K562 (cell line): ENCODE results near the gene PDZRN3. TPM values are rescaled to one million over a fixed set of nuclear protein-coding genes. Genes with fewer than 3 reads are reported as not detected.

Experiments used
- ATAC-seq: fragments of 200-7000 bp; cut with Tn5 transposase; 3 replicates; pipeline ENCODE4 v1.9.1; 2020; ENCODE audit warnings: moderate library complexity
- BruUV-seq: library from RNA; stranded (reverse); fragments of 400-500 nt; replicated peaks from 2 replicates; lab custom pipeline; 2021; lab: Mats Ljungman, UMichigan
- CTCF ChIA-PET: fragments of 300-600 bp; formaldehyde crosslinking; extraction: SDS; loops from one replicate; lab custom pipeline; 2021; ENCODE audit warnings: low intra/inter-chr PET ratio; lab: Yijun Ruan, JAX
- POLR2A ChIA-PET: fragments of 300-600, 350-650 bp; sonication (Branson Sonifier 250); formaldehyde crosslinking; extraction: SDS; loops from one replicate; lab custom pipeline; 2021; ENCODE audit warnings: antibody characterized with exemption, inconsistent platforms; lab: Yijun Ruan, JAX
- DNase-seq, 4 experiments: peaks; one replicate each; pipeline versions ENCODE4 v3.0.0 to v3.0.0-alpha.2; 2011 to 2018; ENCODE audit warnings: low spot score in 3 of 4, mixed read lengths in 3 of 4; ENCODE audit errors: extremely low read depth in 1 of 4
- FAIRE-seq: peaks from 2 replicates; lab custom pipeline; 2011; peaks lifted over from hg19 to GRCh38; lab: Jason Lieb, UNC
- H2AFZ ChIP-seq: 2 replicates; pipeline ENCODE4 v1.6.0; 2011; ENCODE audit warnings: low read depth, low read length, control low read depth, inconsistent platforms
- H3K27ac ChIP-seq: fragments of 200-600 bp; 3 replicates; pipeline ENCODE4 v1.8.0; 2011; ENCODE audit warnings: low read depth, mild to moderate bottlenecking, control low read depth, inconsistent platforms, low read length, moderate library complexity, mixed read lengths; ENCODE audit errors: extremely low read depth
- H3K27me3 ChIP-seq, 2 experiments: fragments of 300-600 bp in 1 of 2; 2 replicates in 1 of 2; 3 replicates in 1 of 2; pipeline versions ENCODE4 v1.6.0 to v1.8.0; 2011; ENCODE audit warnings: inconsistent platforms in 2 of 2, low read length in 2 of 2, mild to moderate bottlenecking in 1 of 2, mixed read lengths in 1 of 2, moderate library complexity in 1 of 2; ENCODE audit not compliant: control insufficient read depth in 2 of 2, insufficient read depth in 2 of 2
- H3K36me3 ChIP-seq: fragments of 300-600 bp; 3 replicates; pipeline ENCODE4 v1.8.0; 2011; ENCODE audit warnings: mild to moderate bottlenecking, low read length, inconsistent platforms; ENCODE audit not compliant: control insufficient read depth, insufficient read depth
- H3K4me1 ChIP-seq, 2 experiments: fragments of 200-600 bp in 1 of 2; replicated peaks in 1 of 2; 2 replicates in 1 of 2; 3 replicates in 1 of 2; pipeline versions ENCODE4 v1.5.1 to v1.8.0; 2011; ENCODE audit warnings: inconsistent platforms in 2 of 2, low read length in 2 of 2, mild to moderate bottlenecking in 1 of 2, mixed read lengths in 1 of 2, moderate library complexity in 1 of 2; ENCODE audit not compliant: control insufficient read depth in 2 of 2, insufficient read depth in 2 of 2
- H3K4me2 ChIP-seq: 2 replicates; pipeline ENCODE4 v1.6.1; 2011; ENCODE audit warnings: low read length, control low read depth, inconsistent platforms, mixed read lengths; ENCODE audit not compliant: insufficient read depth
- H3K4me3 ChIP-seq: fragments of 200-600 bp; sonication (generic), shearing (Covaris generic); 2 replicates; pipeline ENCODE4 v1.5.1; 2016; ENCODE audit warnings: control low read depth, inconsistent platforms
- H3K79me2 ChIP-seq: fragments of 200-600 bp; 3 replicates; pipeline ENCODE4 v1.8.0; 2011; ENCODE audit warnings: low read length, inconsistent platforms; ENCODE audit not compliant: control insufficient read depth, insufficient read depth
- H3K9ac ChIP-seq, 2 experiments: 2 replicates each; pipeline versions ENCODE4 v1.6.0 to v1.6.1; 2011; ENCODE audit warnings: low read depth in 2 of 2, low read length in 2 of 2, control low read depth in 1 of 2, inconsistent platforms in 1 of 2, mild to moderate bottlenecking in 1 of 2, mixed read lengths in 1 of 2; ENCODE audit not compliant: insufficient read depth in 1 of 2
- H3K9me1 ChIP-seq: one replicate; pipeline ENCODE4 v1.6.0; 2011; ENCODE audit warnings: inconsistent platforms, mild to moderate bottlenecking, low read length, moderate library complexity; ENCODE audit not compliant: control insufficient read depth, insufficient read depth
- H3K9me3 ChIP-seq: replicated peaks from 2 replicates; pipeline ENCODE4 v1.5.1; 2011; ENCODE audit warnings: low read depth, low read length, inconsistent platforms; ENCODE audit not compliant: control insufficient read depth, insufficient read depth
- H4K20me1 ChIP-seq: replicated peaks from 2 replicates; pipeline ENCODE4 v1.6.1; 2011; ENCODE audit warnings: low read length, inconsistent platforms, mixed read lengths; ENCODE audit not compliant: control insufficient read depth, insufficient read depth
- BDP1 ChIP-seq: IDR thresholded peaks from 3 replicates; pipeline ENCODE4 v1.6.1; 2011; ENCODE audit not compliant: insufficient read length, insufficient read depth
- CBX2 ChIP-seq: fragments of 200-600 bp; sonication (generic); IDR thresholded peaks from one replicate; pipeline ENCODE4 v1.6.1; 2012; ENCODE audit warnings: mild to moderate bottlenecking, low read length, inconsistent platforms; ENCODE audit not compliant: insufficient read depth, poor library complexity, severe bottlenecking
- CCAR2 ChIP-seq: fragments of 200-400 bp; formaldehyde crosslinking; IDR thresholded peaks from 2 replicates; pipeline ENCODE4 v1.6.1; 2017; ENCODE audit warnings: mild to moderate bottlenecking, low read depth, low read length
- FOXP1 ChIP-seq: sonication (generic); formaldehyde crosslinking; IDR thresholded peaks from 2 replicates; pipeline ENCODE4 v1.8.0; 2022; ENCODE audit warnings: mild to moderate bottlenecking, missing genetic modification reagents
- HDAC2 ChIP-seq: fragments of 450-650 bp; IDR thresholded peaks from 2 replicates; pipeline ENCODE4 v1.6.1; 2016; ENCODE audit warnings: mild to moderate bottlenecking
- NR2F6 ChIP-seq: fragments of 450-650 bp; formaldehyde crosslinking; IDR thresholded peaks from 2 replicates; pipeline ENCODE4 v1.4.0; 2020; ENCODE audit warnings: mild to moderate bottlenecking
- ZNF121 ChIP-seq: sonication (generic); formaldehyde crosslinking; conservative IDR thresholded peaks from 2 replicates; pipeline ENCODE4 v1.8.0; 2022; ENCODE audit warnings: missing genetic modification reagents
- ZNF184 ChIP-seq: sonication (generic); formaldehyde crosslinking; IDR thresholded peaks from 2 replicates; pipeline ENCODE4 v1.5.0; 2020; ENCODE audit warnings: missing genetic modification reagents
- ZNF354B ChIP-seq: fragments of 250-450 bp; sonication (Bioruptor Pico); IDR thresholded peaks from 2 replicates; pipeline ENCODE4 v1.4.0; 2020
- WGBS: fragments of 100-300 bp; shearing (Covaris generic); methylation state at CpG from one replicate; pipeline ENCODE4 v1.1.6; 2016; ENCODE audit warnings: low coverage, mixed read lengths; ENCODE audit not compliant: insufficient coverage; ENCODE audit errors: missing lambda C conversion rate; 5-methylcytosine and 5-hydroxymethylcytosine counted together
- in situ Hi-C: fragments of 300-500 bp; cut with MboI; formaldehyde crosslinking; loops from 4 replicates; pipeline ENCODE4 v1.15.0; 2018; ENCODE audit warnings: inconsistent platforms, mixed read lengths
- intact Hi-C: fragments of 100-400 bp; cut with micrococcal nuclease; formaldehyde crosslinking; loops from 2 replicates; pipeline ENCODE4 v1.14.2; 2022
- polyA plus RNA-seq, 8 experiments: library from polyadenylated mRNA; depleted of rRNA in 4 of 8; stranded (reverse) in 5 of 8; unstranded in 3 of 8; fragments of >200 nt; fragmentation: Nextera tagmentation in 2 of 8; fragmentation: Illumina TruSeq in 1 of 8; extraction: Ambion mirVana in 2 of 8; extraction: Trizol in 1 of 8; gene quantifications; 2 replicates each; pipeline versions ENCODE4 v1.2.1 to v1.2.3, GENCODE V29; 2011 to 2014; ENCODE audit warnings: inconsistent platforms in 1 of 8, missing spikeins in 1 of 8
- total RNA-seq, 7 experiments: library from RNA; depleted of rRNA in 6 of 7; stranded (reverse); fragments of >200 nt in 6 of 7; fragmentation: Illumina TruSeq in 2 of 7; extraction: Trizol in 2 of 7; gene quantifications; 2 replicates each; pipeline versions ENCODE4 v1.2.1 to v1.2.3, GENCODE V29; 2011 to 2021; ENCODE audit warnings: low replicate concordance in 1 of 7
- TF ChIP-seq, protein P1 (sequence below), 2 experiments: fragments of 450-650 bp; conservative IDR thresholded peaks; 2 replicates each; pipeline ENCODE4 v1.6.1; 2017; ENCODE audit warnings: mild to moderate bottlenecking in 2 of 2, moderate library complexity in 2 of 2
- TF ChIP-seq, protein P2 (sequence below), 2 experiments: fragments of 450-650 bp in 1 of 2; IDR thresholded peaks; 2 replicates each; pipeline ENCODE4 v1.6.1; 2011 to 2017; ENCODE audit warnings: low read depth in 2 of 2, antibody characterized with exemption in 1 of 2, borderline replicate concordance in 1 of 2, low read length in 1 of 2, mild to moderate bottlenecking in 1 of 2, mixed read lengths in 1 of 2; ENCODE audit not compliant: control insufficient read depth in 1 of 2
- TF ChIP-seq, protein P3 (sequence below): fragments of 450-650 bp; IDR thresholded peaks from 2 replicates; pipeline ENCODE4 v1.6.1; 2017; ENCODE audit warnings: antibody characterized with exemption

The PDZRN3 gene
- total and polyA plus RNA-seq, 9 of the 15 experiments (the other 6 are each of a cell fraction or from before 2014, with no cell fraction given) = 0.16 TPM; not detected in 8

DNA sequence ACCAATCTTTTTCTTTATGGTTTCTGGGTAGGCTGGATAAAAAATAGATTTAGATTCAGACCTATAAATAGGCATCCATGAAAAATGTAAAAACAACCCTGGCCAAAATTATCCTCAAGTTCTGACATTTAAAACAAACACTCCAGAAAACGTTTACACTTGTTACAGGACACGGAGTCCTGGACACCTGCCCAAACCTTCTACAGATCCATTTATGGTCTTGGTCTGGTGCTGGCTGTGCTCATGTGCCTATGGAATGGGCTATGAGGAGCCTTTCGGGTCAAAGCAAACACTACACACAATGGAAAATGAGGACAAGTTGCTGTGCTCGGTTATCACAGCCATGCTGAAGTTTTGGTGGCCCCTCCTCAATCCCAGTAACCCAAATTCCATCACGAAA lies 108.1 kb downstream of the PDZRN3 start:
- H3K9me1 ChIP-seq = no peaks in the 10 kb centered on the region
- H3K27me3 ChIP-seq = no peaks in the 10 kb centered on the region; a peak in 1 of 5 replicates
- ChIA-PET CTCF (no interaction called here), POLR2A (no interaction called here)
- H2AFZ ChIP-seq = no peak overlapping the region
- WGBS = 0% methylated on average over 4 of the region's 5 CpGs
- no peak for FAIRE-seq
- H4K20me1 ChIP-seq = no peaks in the 10 kb centered on the region
- no peak overlapping the region for H3K27ac ChIP-seq
- in situ Hi-C loops = no loop called here
- H3K4me2 ChIP-seq = no peak overlapping the region
- intact Hi-C loops = no loop called here
- H3K79me2 ChIP-seq = no peaks in the 10 kb centered on the region
- H3K9ac ChIP-seq = no peak overlapping the region
- no peak for ATAC-seq
- no peaks in the 10 kb centered on the region for H3K9me3 ChIP-seq
- TF ChIP-seq HDAC2 (no peak), BDP1 (no peak), ZNF184 (CRISPR knock-in tag) (no peak), NR2F6 (no peak), ZNF354B (no peak), FOXP1 (CRISPR knock-in tag) (no peak), ZNF121 (CRISPR knock-in tag) (no peak), CCAR2 (no peak), CBX2 (no peak)
- TF ChIP-seq, protein P1, sequence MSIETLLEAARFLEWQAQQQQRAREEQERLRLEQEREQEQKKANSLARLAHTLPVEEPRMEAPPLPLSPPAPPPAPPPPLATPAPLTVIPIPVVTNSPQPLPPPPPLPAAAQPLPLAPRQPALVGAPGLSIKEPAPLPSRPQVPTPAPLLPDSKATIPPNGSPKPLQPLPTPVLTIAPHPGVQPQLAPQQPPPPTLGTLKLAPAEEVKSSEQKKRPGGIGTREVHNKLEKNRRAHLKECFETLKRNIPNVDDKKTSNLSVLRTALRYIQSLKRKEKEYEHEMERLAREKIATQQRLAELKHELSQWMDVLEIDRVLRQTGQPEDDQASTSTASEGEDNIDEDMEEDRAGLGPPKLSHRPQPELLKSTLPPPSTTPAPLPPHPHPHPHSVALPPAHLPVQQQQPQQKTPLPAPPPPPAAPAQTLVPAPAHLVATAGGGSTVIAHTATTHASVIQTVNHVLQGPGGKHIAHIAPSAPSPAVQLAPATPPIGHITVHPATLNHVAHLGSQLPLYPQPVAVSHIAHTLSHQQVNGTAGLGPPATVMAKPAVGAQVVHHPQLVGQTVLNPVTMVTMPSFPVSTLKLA (conservative IDR thresholded peaks at IDR 0.05) = no peak
- TF ChIP-seq, protein P2, sequence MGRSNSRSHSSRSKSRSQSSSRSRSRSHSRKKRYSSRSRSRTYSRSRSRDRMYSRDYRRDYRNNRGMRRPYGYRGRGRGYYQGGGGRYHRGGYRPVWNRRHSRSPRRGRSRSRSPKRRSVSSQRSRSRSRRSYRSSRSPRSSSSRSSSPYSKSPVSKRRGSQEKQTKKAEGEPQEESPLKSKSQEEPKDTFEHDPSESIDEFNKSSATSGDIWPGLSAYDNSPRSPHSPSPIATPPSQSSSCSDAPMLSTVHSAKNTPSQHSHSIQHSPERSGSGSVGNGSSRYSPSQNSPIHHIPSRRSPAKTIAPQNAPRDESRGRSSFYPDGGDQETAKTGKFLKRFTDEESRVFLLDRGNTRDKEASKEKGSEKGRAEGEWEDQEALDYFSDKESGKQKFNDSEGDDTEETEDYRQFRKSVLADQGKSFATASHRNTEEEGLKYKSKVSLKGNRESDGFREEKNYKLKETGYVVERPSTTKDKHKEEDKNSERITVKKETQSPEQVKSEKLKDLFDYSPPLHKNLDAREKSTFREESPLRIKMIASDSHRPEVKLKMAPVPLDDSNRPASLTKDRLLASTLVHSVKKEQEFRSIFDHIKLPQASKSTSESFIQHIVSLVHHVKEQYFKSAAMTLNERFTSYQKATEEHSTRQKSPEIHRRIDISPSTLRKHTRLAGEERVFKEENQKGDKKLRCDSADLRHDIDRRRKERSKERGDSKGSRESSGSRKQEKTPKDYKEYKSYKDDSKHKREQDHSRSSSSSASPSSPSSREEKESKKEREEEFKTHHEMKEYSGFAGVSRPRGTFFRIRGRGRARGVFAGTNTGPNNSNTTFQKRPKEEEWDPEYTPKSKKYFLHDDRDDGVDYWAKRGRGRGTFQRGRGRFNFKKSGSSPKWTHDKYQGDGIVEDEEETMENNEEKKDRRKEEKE (IDR thresholded peaks at IDR 0.05; ENCODE audit: borderline replicate concordance in 1 of 2, control insufficient read depth in 1 of 2, low read depth in 2 of 2, low read length in 1 of 2) = no peak
- TF ChIP-seq, protein P3, sequence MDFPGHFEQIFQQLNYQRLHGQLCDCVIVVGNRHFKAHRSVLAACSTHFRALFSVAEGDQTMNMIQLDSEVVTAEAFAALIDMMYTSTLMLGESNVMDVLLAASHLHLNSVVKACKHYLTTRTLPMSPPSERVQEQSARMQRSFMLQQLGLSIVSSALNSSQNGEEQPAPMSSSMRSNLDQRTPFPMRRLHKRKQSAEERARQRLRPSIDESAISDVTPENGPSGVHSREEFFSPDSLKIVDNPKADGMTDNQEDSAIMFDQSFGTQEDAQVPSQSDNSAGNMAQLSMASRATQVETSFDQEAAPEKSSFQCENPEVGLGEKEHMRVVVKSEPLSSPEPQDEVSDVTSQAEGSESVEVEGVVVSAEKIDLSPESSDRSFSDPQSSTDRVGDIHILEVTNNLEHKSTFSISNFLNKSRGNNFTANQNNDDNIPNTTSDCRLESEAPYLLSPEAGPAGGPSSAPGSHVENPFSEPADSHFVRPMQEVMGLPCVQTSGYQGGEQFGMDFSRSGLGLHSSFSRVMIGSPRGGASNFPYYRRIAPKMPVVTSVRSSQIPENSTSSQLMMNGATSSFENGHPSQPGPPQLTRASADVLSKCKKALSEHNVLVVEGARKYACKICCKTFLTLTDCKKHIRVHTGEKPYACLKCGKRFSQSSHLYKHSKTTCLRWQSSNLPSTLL = no peak
- H3K4me1 ChIP-seq = no peaks in the 10 kb centered on the region
- H3K36me3 ChIP-seq = no peaks in the 10 kb centered on the region
- BruUV-seq = no TSS peak
- DNase-seq = no peak
- no peak overlapping the region for H3K4me3 ChIP-seq
